NB4 (cell line): Measurements from ENCODE around the gene ABCG1.

Source experiments
- CTCF ChIP-seq: IDR thresholded peaks from one replicate; pipeline ENCODE4 v1.5.1; 2012; ENCODE audit warnings: low read depth, low read length
- MAX ChIP-seq: IDR thresholded peaks from 2 replicates; pipeline ENCODE4 v1.6.1; 2011; ENCODE audit warnings: low read depth, low read length

- no peak for TF ChIP-seq CTCF
- no peak for TF ChIP-seq MAX
Measured at GRCh38 chr21:42317341-42317741, 98.4 kb downstream of the ABCG1 start.
